ENCODE results near the gene UMODL1.
A peak's percentile ranks its signal among the peaks of the same experiment; 100 is the strongest.

The UMODL1 gene

GRCh38 chr21:42079008-42079938, 8.2 kb downstream of the UMODL1 start:
- DNase-seq (ENCODE audit: low read depth) = no peak

- DNase-seq (ENCODE audit: low read depth) = no peak
Measured at GRCh38 chr21:42079939-42080787, 9.0 kb downstream of the UMODL1 start.

DNA sequence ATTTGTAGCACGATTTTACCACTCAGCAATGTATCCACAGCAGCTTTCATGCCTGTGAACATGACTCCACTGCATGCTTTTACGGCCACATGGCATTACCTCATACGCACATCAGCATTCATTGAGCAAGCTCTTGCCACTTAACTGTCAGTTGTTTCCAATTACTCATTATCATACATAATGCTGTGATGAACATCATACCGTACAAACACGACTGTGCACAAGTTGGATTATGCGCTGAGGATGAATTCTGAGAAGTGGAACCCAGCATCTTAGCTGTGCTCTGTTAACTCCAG, 9.6 kb downstream of the UMODL1 start:
- DNase-seq (ENCODE audit: low read depth) = peak; percentile 86

- no peak for DNase-seq (ENCODE audit: low read depth)
Measured at GRCh38 chr21:42081138-42081537, 10.0 kb downstream of the UMODL1 start.

DNA sequence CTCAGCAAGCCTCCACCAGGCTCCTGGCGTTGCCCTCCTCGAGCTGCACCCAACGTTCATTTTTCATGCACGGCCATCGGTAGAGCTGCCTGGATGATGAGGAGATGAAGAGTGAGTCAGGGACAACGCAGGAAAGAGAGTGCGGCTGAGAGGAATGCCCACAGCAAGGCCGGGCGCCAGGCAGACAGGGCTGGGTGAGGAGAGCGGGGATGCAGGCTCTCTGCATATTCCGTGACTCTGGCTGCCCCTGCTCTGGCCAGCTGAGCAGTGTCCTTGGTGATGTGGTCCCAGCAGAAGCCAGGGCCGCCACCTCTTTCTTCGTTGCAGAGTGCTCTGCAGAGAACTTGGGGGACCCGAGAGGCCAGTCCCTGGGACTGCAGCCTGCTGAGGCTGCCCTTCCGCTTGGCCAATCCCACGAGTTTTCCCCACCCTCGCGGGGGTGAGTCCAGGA, 10.8 kb downstream of the UMODL1 start:
- no peak for DNase-seq (ENCODE audit: low read depth)

DNA sequence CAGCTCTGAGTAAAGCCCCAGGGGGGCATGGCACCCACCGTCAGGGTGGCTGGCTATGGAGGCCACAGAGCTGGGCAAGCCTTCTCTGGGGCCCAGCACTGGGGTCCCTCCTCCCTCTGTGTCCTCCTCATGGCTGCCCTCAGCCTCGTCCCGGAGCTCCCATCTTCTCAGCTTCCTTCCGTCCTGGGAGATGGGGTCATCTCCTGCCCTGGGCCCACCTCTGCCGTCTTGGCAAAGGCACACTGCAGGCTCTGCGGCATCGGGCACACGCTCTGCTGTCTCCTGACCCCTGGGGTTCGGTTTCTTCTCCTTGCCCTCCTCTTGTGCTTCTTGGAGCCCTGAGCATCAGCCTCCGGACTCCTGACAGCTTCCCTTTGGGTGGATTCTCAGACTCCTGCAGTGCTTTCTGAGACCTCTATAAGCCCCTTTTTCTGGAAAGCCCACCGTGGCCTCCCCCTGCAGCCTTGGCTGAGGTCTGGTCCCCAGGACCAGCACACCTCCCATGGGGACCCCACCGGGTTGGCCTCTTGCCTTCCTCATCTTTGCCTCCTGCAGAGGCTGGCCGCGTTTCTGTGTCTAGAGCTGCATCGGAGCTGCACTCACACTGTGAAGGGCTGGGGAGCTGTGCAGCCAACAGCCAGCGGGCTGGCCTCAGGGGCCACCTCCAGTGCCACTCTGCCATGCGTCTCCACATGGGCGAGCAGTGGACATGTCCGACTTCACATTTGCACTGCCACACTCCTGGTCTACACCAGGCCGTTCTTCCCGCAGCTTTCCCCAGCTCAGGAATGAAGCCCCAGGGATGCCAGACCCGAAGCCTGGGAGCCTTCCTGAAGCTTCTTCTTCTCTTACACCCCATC, 11.6 kb downstream of the UMODL1 start:
- DNase-seq (ENCODE audit: low read depth) = no peak

GRCh38 chr21:42083361-42083690, 12.2 kb downstream of the UMODL1 start:
- DNase-seq (ENCODE audit: low read depth) = no peak

GRCh38 chr21:42084079-42084478, 13.0 kb downstream of the UMODL1 start:
- no peak for DNase-seq (ENCODE audit: low read depth)

DNA sequence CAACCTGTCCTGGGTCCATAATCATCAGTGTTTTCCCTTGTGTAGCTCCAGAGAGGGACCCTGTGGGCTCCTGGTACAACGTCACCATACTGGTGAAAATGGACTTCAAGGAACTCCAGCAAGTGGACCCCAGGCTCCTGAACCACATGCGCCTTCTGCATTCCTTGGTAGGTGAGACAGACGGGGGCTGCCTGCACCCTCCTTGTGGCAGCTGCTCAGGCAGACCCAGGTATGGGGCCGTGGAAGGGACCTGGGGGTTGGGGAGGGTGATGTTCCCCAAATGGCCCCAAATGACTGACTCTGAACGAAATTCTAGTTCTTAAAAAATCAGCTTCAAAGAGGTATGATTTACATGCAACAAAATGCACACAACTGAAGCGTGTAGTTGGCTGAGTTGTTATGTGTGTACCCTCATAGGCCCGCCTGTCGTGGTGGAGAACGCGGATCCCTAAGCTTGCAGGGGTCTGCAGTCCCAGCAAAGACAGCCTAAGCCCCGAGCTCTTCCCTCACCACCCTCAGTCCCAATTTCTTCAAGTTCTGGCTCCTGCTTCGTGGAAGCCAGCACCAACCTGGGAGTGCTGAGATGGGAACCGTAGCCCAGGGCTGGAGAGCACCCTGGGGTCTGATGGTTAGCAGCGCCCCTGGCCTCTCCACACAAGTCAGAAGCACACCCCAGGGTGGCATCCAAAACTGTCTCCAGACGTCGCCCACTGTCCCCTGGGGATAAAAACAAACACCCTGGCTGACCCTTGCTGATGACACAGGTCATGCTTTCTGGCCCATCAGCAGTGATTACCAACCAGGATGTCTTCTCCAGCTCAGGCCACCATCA, 14.3 kb downstream of the UMODL1 start:
- no peak for DNase-seq (ENCODE audit: low read depth)

DNA sequence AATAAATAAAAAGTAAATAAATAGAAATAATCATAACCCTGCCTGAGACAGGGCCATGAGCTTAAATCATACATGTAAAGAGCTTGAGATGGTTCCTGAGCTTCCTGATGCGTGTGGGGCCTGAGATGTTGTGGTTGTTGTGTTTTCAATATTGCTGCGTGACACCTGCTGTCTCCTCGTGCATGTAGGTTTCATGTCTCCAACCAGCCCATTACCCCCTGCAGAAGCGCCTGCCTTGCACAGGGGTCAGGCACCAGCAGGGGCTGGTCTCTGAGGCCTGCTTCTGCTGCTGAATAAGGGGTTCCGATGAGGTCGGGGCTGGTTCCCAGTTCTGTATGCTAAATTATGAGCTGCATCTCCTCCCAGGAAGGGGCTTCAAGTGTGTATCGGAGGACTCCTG, 15.9 kb downstream of the UMODL1 start:
- no peak for DNase-seq (ENCODE audit: low read depth)

DNA sequence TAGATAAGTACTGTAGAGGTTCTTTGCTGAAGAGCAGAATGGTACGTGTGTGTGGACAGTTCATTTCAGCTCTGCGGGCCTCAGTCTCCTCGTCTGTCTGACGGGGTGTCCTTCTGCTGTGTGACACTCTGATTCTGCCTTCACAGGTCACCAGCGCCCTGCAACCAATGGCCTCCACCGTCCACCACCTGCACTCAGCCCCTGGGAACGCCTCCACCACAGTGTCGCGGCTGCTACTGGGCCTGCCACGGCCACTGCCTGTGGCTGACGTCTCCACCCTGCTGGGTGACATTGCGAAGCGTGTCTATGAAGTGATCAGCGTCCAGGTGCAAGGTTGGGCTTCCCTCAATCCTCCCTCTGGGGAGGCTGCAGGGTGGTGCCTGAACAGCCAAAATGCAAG, 17.0 kb downstream of the UMODL1 start:
- DNase-seq (ENCODE audit: low read depth) = no peak

DNA sequence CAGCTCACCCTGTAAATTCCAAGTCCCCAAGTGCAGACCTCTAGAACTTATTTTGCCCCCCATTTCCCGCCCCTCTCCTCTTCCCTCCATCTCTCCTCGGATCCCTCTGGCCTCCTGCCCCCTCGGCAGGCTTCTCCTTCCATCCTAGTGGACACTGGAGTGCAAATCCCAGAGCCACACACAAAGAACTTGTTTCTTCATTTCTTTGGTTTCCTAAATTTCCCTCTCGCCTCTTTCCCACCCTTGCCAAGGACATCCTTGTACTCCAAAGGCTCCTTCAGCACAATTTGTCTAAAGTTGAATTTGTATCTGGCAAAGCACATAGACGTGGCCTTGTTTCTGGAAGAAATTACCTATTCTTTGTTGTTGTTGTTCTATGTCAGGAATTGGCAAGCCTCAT, 17.5 kb downstream of the UMODL1 start:
- no peak for DNase-seq (ENCODE audit: low read depth)

DNA sequence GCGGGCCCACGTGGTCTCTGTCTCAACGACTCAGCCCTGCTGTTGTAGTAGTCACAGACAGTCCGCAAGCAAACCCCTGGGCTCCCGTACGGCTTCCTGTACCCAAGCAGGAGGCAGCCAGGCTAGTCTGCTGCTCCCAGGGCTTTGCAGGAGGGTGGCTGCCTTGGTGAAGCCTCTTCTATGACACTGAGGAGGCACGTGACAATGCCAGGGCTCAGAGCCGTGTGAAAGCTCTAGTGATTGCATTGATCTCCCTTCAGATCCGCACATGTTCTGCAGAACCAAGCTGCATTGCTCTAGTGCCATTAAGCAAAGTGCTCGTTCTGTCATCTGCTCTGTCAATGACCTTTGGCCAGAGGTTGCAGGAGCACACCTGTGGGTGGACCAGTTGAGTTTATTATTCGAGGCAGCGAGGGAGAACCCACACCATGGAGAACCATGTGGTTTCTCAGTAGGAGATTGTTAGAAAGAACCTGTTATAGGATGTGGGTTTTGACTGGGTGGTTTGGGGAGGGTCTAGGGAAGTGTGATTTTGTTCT, 18.0 kb downstream of the UMODL1 start:
- DNase-seq (ENCODE audit: low read depth) = no peak

- no peak for DNase-seq (ENCODE audit: low read depth)
Measured at GRCh38 chr21:42089665-42090310, 18.7 kb downstream of the UMODL1 start.

GRCh38 chr21:42091899-42092508, 20.9 kb downstream of the UMODL1 start:
- no peak for DNase-seq (ENCODE audit: low read depth)

DNA sequence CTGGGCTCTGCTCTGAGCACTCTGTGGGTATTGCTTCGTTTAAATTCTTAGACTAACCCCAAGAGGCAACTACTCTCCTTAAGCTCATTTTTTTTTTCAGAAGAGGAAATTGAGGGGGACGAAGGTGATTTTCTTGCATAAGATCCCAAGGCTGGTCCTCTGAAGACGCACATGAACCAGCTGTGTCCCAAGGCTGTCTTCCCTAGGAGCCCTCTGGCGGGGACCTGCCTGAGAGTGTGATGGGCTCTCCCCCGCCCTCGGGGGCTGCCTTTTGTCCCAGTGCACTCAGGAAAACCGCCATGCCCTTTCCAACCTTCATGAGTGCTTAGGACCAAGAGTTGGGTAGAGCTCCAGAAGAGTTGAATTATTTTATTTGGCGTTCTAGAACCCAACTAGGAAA, 21.7 kb downstream of the UMODL1 start:
- no peak for DNase-seq (ENCODE audit: low read depth)

DNA sequence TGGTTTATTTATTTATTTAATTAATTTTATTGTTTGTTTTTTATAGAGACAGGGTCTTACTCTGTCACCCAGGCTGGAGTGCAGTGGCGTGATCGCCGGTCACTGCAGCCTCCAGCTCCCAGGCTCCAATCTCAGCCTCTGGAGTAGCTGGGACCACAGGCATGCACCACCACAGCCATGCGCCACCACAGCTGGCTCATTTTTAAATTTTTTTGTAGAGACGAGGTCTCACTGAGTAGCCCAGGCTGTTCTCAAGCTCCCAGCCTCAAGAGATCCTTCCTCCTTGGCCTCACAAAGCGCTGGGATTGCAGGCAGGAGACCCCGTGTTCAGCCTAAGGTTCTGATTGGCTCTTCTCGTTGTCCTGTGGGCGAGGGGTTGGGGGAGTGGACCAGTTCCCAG, 22.1 kb downstream of the UMODL1 start:
- no peak for DNase-seq (ENCODE audit: low read depth)

GRCh38 chr21:42093991-42094421, 22.9 kb downstream of the UMODL1 start:
- peak; percentile 49 for DNase-seq (ENCODE audit: low read depth)

DNA sequence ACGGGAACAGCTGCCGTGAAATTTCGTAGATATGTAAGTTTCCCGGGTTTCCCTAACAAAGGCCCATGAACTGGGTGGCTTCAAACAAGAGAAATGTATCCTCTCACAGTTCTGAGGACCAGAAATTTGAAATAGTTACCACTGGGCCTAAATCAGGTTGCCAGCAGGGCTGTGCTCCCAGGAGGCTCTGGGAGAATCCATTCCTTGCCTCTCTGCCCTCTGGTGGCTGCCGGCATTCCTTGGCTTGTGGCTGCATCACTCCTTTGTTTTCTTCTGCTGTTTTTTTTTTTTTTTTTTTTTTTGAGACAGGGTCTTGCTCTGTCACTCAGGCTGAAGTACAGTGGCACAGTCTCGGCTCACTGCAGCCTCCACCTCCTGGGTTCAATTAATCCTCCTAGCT, 23.7 kb downstream of the UMODL1 start:
- no peak for DNase-seq (ENCODE audit: low read depth)

DNA sequence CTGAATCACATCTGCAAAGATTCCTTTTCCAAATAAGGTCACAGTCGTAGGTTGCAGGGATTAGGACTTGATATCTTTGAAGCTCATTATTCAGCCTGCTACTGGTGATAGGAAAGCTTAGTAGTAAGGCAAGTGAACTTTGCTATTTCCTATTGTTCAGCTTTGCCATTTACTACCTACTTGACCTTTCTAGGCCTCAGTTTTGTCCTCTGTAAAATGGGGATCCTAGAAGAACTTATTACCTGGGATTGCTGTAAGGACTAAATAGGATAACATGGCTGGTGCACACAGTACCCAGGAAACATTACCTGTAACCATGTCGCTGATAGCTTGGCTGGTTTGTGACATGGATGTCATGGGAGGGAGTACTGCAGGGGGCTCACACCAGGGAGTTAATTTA, 24.5 kb downstream of the UMODL1 start:
- DNase-seq (ENCODE audit: low read depth) = no peak
